Keratinocyte (primary cell): ENCODE measurements around the gene IMPDH2. TPM values are rescaled to one million over a fixed set of nuclear protein-coding genes. Genes with fewer than 3 reads are reported as not detected.

Source experiments
- DNase-seq: peaks from one replicate; pipeline ENCODE4 v3.0.0-alpha.2; 2011; ENCODE audit warnings: low read depth, missing footprints, low spot score
- FAIRE-seq: peaks from 2 replicates; lab custom pipeline; 2011; peaks lifted over from hg19 to GRCh38; lab: Jason Lieb, UNC
- H2AFZ ChIP-seq: 2 replicates; pipeline ENCODE4 v1.6.0; 2012; ENCODE audit warnings: low read length, control low read depth, inconsistent platforms; ENCODE audit not compliant: control insufficient read depth
- H3K27ac ChIP-seq: 2 replicates; pipeline ENCODE4 v1.5.1; 2011; ENCODE audit warnings: low read length; ENCODE audit not compliant: control insufficient read depth, insufficient read depth
- H3K27me3 ChIP-seq: 3 replicates; pipeline ENCODE4 v1.6.0; 2011; ENCODE audit warnings: low read length; ENCODE audit not compliant: control insufficient read depth, insufficient read depth; ENCODE audit errors: extremely low read depth
- H3K36me3 ChIP-seq, 2 experiments: 2 replicates in 1 of 2; 3 replicates in 1 of 2; pipeline ENCODE4 v1.5.1; 2011; ENCODE audit warnings: low read length in 2 of 2, mild to moderate bottlenecking in 1 of 2; ENCODE audit not compliant: control insufficient read depth in 2 of 2, insufficient read depth in 2 of 2; ENCODE audit errors: extremely low read depth in 1 of 2
- H3K4me1 ChIP-seq: 3 replicates; pipeline ENCODE4 v1.5.1; 2011; ENCODE audit warnings: low read length; ENCODE audit not compliant: control insufficient read depth, insufficient read depth; ENCODE audit errors: extremely low read depth
- H3K4me2 ChIP-seq: 3 replicates; pipeline ENCODE4 v1.6.0; 2011; ENCODE audit warnings: low read depth, low read length; ENCODE audit not compliant: control insufficient read depth, insufficient read depth; ENCODE audit errors: extremely low read depth
- H3K4me3 ChIP-seq, 3 experiments: fragments of 200-600 bp in 1 of 3; sonication (generic) in 1 of 3; 2 replicates in 2 of 3; 3 replicates in 1 of 3; pipeline ENCODE4 v1.5.1; 2011 to 2016; ENCODE audit warnings: low read length in 3 of 3, mild to moderate bottlenecking in 3 of 3, control low read depth in 2 of 3, inconsistent platforms in 1 of 3, low read depth in 1 of 3, mixed read lengths in 1 of 3, mixed run types in 1 of 3, moderate library complexity in 1 of 3; ENCODE audit not compliant: control insufficient read depth in 2 of 3, insufficient read depth in 2 of 3; ENCODE audit errors: extremely low read depth in 1 of 3
- H3K79me2 ChIP-seq: 2 replicates; pipeline ENCODE4 v1.6.0; 2012; ENCODE audit warnings: low read length; ENCODE audit not compliant: control insufficient read depth, insufficient read depth
- H3K9ac ChIP-seq: 3 replicates; pipeline ENCODE4 v1.6.0; 2011; ENCODE audit warnings: low read length; ENCODE audit not compliant: control insufficient read depth, insufficient read depth; ENCODE audit errors: extremely low read depth
- H3K9me1 ChIP-seq: 3 replicates; pipeline ENCODE4 v1.6.0; 2011; ENCODE audit warnings: low read length; ENCODE audit not compliant: control insufficient read depth, insufficient read depth; ENCODE audit errors: extremely low read depth
- H3K9me3 ChIP-seq: 2 replicates; pipeline ENCODE4 v1.5.1; 2012; ENCODE audit warnings: low read depth, low read length; ENCODE audit not compliant: control insufficient read depth
- H4K20me1 ChIP-seq: 3 replicates; pipeline ENCODE4 v1.6.0; 2011; ENCODE audit warnings: low read length; ENCODE audit not compliant: control insufficient read depth, insufficient read depth; ENCODE audit errors: extremely low read depth
- CTCF ChIP-seq, 3 experiments: IDR thresholded peaks in 1 of 3; conservative IDR thresholded peaks in 1 of 3; optimal IDR thresholded peaks in 1 of 3; 2 replicates in 2 of 3; 3 replicates in 1 of 3; pipeline versions ENCODE3 to v1.5.1; 2011; ENCODE audit warnings: low read length in 3 of 3, mild to moderate bottlenecking in 3 of 3, moderate library complexity in 2 of 3, control low read depth in 1 of 3, inconsistent platforms in 1 of 3; ENCODE audit not compliant: insufficient read depth in 2 of 3; ENCODE audit errors: extremely low read depth in 1 of 3
- EZH2 ChIP-seq: IDR thresholded peaks from one replicate; pipeline ENCODE4 v1.6.1; 2012; ENCODE audit warnings: inconsistent platforms, mild to moderate bottlenecking, low read length, moderate library complexity
- dilution Hi-C: fragments of 300-500 bp; cut with MboI; formaldehyde crosslinking; loops from one replicate; pipeline ENCODE4 v1.7.0; 2020; ENCODE audit warnings: low sequenced_read_pairs; ENCODE audit not compliant: extremely low pct_ligation_motif_present
- polyA plus RNA-seq, 5 experiments: library from polyadenylated mRNA; depleted of rRNA in 3 of 5; stranded (reverse) in 3 of 5; stranded (forward) in 1 of 5; unstranded in 1 of 5; fragments of >200 nt; gene quantifications; 1 replicate in 1 of 5; 2 replicates in 3 of 5; 3 replicates in 1 of 5; pipeline versions ENCODE4 v1.2.1 to v1.2.3, GENCODE V29; 2011 to 2012; ENCODE audit warnings: missing spikeins in 2 of 5, low read depth in 1 of 5, low replicate concordance in 1 of 5

Gene IMPDH2
- polyA plus RNA-seq, 1 donor (not counting 4 experiments of a cell fraction or from before 2014, with no cell fraction given): 221 TPM

GRCh38 chr3:49030321-49030720, 1.1 kb upstream of the IMPDH2 start:
- H3K4me1 ChIP-seq: peaks cover 17% of the 10 kb centered on the region
- no peak overlapping the region for H3K4me2 ChIP-seq
- H3K79me2 ChIP-seq: peaks cover 35% of the 10 kb centered on the region
- TF ChIP-seq EZH2 (no peak), CTCF (optimal IDR thresholded peaks at IDR 0.05 in 1 of 3, IDR thresholded peaks at IDR 0.05 in 1 of 3, conservative IDR thresholded peaks at IDR 0.05 in 1 of 3; ENCODE audit: extremely low read depth in 1 of 3, insufficient read depth in 2 of 3, low read length in 3 of 3) (no peak)
- H3K36me3 ChIP-seq: peaks cover 39 to 60% of the 10 kb centered on the region in 2 experiments
- no peaks in the 10 kb centered on the region for H3K9me3 ChIP-seq
- no peaks in the 10 kb centered on the region for H4K20me1 ChIP-seq
- H3K27ac ChIP-seq: no peak overlapping the region
- dilution Hi-C loops: no loop called here
- H3K9me1 ChIP-seq: peaks cover 3% of the 10 kb centered on the region
- no peaks in the 10 kb centered on the region for H3K27me3 ChIP-seq
- no peak overlapping the region for H2AFZ ChIP-seq
- H3K9ac ChIP-seq: no peak overlapping the region
- H3K4me3 ChIP-seq: no peak overlapping the region
- FAIRE-seq: no peak
- no peak for DNase-seq

DNA sequence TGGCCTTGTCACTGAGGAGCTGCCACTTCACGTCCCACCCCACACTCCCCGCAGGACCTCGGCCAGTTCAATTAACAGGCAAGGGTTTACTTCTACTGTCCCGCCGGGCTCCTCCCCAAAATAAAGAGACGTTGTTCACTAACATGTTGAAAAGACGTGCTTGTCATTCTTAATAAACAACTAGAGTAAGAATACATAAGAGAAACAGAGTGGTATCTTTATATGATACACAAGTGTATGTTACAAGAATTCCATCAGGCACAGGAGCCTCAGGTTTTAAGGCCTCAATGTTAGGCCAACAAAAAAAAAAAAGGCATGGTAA, 326 bp upstream of the IMPDH2 start:
- Histone ChIP-seq H3K4me3 (peak overlapping the region in 1 of 3 experiments; percentile 21), H2AFZ (peak overlapping the region; percentile 39), H3K9me1 (peaks cover 3% of the 10 kb centered on the region), H3K9me3 (no peaks in the 10 kb centered on the region), H3K4me2 (peak overlapping the region; percentile 59), H3K4me1 (peaks cover 20% of the 10 kb centered on the region), H3K9ac (peak overlapping the region; percentile 93), H3K36me3 (peaks cover 43 to 61% of the 10 kb centered on the region in 2 experiments), H3K27ac (peak overlapping the region; percentile 81), H3K27me3 (no peaks in the 10 kb centered on the region), H3K79me2 (peaks cover 43% of the 10 kb centered on the region), H4K20me1 (peaks cover 1% of the 10 kb centered on the region)
- FAIRE-seq: no peak
- TF ChIP-seq EZH2 (no peak), CTCF (optimal IDR thresholded peaks at IDR 0.05 in 1 of 3, IDR thresholded peaks at IDR 0.05 in 1 of 3, conservative IDR thresholded peaks at IDR 0.05 in 1 of 3; ENCODE audit: extremely low read depth in 1 of 3, insufficient read depth in 2 of 3, low read length in 3 of 3) (no peak)
- no peak for DNase-seq
- dilution Hi-C loops: no loop called here
